Measurements from ENCODE around the gene CHMP3.
"Not testable (repeated sequence)": the region's sequence is repeated elsewhere in the genome, so short reads cannot be mapped to it uniquely, and the experiment has no call there.

Gene CHMP3

DNA sequence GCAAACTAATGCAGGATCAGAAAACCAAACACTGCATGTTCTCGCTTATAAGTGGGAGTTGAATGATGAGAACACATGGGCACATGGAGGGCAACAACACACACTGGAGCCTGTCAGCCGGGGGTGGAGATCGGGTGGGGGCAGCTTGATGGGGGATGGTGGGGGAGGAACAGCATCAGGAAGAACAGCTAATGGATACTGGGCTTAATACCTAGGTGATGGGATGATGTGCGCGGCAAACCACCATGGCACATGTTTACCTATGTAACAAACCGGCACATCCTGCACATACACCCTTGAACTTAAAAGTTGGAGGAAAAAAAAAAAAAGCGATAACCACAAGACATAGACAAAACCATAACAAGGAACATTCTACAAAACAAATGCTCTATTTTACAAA lies 10.4 kb downstream of the CHMP3 start:
- no peak for FAIRE-seq
- no peak for DNase-seq (ENCODE audit: extremely low spot score, insufficient read length, low read depth)

DNA sequence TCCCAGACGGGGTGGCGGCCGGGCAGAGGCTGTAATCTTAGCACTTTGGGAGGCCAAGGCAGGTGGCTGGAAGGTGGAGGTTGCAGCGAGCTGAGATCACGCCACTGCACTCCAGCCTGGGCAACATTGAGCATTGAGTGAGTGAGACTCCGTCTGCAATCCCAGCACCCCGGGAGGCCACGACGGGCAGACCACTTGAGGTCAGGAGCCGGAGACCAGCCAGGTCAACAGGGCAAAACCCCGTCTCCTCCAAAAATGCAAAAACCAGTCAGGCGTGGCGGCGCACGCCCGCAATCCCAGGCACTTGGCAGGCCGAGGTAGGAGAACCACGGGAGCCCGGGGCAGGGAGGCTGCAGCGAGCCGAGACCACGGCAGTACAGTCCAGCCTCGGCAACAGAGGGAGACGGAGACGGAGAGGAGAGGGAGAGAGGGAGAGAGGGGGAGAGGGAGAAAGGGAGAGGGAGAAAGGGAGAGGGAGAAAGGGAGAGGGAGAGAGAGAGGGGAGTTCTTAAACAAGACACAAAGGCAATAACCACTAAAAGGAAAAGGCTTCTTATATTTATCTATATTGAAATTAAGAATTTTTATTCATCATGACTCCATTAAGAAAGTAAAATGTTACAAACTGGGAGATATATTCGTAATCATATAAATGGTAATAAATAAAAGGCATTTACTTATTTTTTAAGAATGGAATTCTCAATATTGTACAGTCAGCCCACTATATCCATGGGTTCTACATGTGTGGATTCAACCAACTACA lies 13.1 kb downstream of the CHMP3 start:
- not testable (repeated sequence) for DNase-seq (ENCODE audit: extremely low spot score, insufficient read length, low read depth); FAIRE-seq

DNA sequence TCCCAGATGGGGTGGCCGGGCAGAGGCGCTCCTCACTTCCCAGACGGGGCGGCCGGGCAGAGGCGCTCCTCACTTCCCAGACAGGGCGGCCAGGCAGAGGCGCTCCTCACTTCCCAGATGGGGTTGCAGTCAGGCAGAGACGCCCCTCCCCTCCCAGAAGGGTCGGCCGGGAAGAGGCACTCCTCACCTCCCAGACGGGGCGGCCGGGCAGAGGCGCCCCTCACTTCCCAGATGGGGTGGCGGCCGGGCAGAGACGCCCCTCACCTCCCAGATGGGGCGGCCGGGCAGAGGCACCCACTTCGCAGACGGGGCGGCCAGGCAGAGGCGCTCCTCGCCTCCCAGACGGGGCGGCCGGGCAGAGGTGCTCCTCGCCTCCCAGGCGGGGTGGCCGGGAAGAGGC lies 13.8 kb downstream of the CHMP3 start:
- not testable (repeated sequence) for FAIRE-seq; DNase-seq (ENCODE audit: extremely low spot score, insufficient read length, low read depth)

DNA sequence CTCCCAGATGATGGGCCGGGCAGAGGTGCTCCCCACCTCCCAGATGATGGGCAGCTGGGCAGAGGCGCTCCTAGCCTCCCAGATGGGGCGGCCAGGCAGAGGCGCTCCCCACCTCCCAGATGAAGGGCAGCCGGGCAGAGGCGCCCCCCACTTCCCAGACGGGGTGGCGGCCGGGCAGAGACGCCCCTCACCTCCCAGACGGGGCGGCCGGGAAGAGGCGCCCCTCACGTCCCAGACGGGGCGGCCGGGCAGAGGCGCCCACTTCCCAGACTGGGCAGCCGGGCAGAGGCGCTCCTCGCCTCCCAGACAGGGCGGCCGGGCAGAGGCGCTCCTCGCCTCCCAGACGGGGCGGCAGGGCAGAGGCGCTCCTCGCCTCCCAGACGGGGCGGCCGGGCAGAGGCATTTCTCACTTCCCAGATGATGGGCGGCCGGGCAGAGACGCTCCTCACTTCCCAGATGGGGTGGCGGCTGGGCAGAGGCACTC lies 14.3 kb downstream of the CHMP3 start:
- FAIRE-seq; DNase-seq (ENCODE audit: extremely low spot score, insufficient read length, low read depth): not testable (repeated sequence)

DNA sequence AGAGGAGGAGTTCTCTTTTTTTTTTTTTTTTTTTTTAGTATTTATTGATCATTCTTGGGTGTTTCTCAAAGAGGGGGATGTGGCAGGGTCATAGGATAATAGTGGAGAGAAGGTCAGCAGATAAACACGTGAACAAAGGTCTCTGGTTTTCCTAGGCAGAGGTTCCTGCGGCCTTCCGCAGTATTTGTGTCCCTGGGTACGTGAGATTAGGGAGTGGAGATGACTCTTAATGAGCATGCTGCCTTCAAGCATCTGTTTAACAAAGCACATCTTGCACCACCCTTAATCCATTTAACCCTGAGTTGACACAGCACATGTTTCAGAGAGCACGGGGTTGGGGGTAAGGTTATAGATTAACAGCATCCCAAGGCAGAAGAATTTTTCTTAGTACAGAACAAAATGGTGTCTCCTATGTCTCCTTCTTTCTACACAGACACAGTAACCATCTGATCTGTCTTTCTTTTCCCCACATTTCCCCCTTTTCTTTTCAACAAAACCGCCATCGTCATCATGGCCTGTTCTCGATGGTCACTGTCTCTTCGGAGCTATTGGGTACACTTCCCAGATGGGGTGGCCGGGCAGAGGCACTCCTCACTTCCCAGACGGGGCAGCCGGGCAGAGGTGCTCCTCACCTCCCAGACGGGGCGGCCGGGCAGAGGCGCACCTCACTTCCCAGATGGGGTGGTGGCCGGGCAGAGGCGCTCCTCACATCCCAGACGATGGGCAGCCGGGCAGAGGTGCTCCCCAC lies 14.9 kb downstream of the CHMP3 start:
- not testable (repeated sequence) for FAIRE-seq; DNase-seq (ENCODE audit: extremely low spot score, insufficient read length, low read depth)

DNA sequence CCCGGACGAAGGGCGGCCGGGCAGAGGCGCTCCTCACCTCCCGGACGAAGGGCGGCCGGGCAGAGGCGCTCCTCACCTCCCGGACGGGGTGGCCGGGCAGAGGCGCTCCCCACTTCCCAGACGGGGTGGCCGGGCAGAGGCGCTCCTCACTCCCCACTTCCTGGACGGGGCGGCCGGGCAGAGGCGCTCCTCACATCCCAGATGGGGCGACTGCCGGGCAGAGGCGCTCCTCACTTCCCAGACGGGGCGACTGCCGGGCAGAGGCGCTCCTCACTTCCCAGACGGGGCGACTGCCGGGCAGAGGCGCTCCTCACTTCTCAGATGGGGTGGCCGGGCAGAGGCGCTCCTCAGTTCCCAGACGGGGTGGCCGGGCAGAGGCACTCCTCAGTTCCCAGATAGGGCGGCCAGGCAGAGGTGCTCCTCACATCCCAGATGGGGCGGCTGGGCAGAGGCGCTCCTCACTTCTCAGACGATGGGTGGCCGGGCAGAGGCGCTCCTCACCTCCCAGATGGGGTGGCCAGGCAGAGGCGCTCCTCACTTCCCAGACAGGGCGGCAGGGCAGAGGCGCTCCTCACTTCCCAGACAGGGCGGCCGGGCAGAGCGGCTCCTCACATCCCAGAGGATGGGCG lies 17.8 kb downstream of the CHMP3 start:
- DNase-seq (ENCODE audit: extremely low spot score, insufficient read length, low read depth): not testable (repeated sequence)

DNA sequence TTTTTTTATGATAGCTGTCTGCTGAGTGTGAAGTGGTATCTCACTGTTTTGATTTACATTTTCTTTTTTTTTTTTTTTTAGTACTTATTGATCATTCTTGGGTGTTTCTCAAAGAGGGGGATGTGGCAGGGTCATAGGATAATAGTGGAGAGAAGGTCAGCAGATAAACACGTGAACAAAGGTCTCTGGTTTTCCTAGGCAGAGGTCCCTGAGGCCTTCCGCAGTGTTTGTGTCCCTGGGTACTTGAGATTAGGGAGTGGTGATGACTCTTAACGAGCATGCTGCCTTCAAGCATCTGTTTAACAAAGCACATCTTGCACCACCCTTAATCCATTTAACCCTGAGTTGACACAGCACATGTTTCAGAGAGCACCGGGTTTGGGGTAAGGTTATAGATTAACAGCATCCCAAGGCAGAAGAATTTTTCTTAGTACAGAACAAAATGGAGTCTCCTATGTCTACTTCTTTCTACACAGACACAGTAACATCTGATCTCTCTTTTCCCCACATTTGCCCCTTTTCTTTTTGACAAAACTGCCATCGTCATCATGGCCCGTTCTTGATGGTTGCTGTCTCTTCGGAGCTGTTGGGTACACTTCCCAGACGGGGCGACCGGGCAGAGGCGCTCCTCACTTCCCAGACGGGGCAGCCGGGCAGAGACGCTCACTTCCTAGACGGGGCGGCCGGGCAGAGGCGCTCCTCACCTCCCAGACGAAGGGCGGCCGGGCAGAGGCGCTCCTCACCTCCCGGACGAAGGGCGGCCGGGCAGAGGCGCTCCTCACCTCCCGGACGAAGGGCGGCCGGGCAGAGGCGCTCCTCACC lies 18.8 kb downstream of the CHMP3 start:
- not testable (repeated sequence) for FAIRE-seq

More for the DNA sequence above, 17.8 kb downstream of the CHMP3 start:
- FAIRE-seq: not testable (repeated sequence)

DNA sequence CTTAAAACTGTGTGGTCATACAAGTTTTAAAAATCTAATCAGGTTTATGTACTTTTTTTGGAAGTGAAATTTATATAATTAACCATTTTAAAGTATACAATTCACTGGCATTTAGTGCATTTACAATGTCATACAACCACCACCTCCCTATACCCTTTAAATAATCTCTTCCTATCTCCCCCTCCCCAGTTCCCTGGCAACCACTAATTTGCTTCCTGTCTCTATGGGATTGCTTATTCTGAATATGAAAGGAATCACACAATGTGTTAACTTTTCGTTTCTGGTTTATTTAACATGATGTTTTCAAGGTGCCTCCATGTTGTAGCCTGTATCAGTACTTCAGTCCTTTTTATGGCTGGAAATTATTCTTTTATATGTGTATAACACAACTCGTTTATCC lies 19.4 kb downstream of the CHMP3 start:
- FAIRE-seq: no peak
- DNase-seq (ENCODE audit: extremely low spot score, insufficient read length, low read depth): no peak

More for the DNA sequence above, 18.8 kb downstream of the CHMP3 start:
- DNase-seq (ENCODE audit: extremely low spot score, insufficient read length, low read depth): not testable (repeated sequence)

DNA sequence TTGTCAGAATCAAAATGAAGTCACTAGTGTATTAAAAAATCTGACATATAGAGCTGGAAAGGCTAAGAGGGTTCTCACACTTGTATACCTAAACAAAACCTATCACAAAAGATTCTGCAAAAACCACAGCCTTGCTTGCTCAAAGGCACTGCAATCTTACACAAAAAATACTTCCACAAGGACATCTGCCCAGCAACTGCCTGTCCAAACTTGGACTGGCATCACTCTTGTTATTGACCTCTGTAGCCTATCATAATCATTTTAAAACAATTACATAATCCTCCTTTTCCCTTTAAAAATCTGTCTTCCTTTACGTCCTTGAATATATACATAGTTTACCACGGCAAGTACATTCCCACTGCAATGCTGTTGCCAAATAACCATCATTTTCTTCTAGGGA lies 19.9 kb downstream of the CHMP3 start:
- no peak for FAIRE-seq
- no peak for DNase-seq (ENCODE audit: extremely low spot score, insufficient read length, low read depth)

DNA sequence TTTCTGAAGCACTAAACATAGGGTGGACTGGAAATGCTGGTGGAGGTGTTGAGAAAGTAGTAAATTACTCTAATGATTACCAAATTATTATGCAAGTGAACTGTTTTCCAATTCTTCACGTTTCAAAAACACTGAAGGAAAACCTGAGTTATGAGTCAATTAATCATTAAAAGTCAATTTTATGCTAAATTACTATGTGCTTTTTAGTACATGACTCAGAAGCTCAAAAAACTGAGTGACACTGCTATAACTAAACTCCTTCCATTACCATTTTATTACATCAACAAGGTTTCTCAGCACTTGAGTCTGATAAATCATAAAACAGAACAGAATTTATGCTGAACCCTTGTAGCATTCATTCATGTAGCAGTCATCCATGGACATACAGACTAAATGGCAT lies 20.4 kb downstream of the CHMP3 start:
- DNase-seq (ENCODE audit: extremely low spot score, insufficient read length, low read depth) (no peak), FAIRE-seq (no peak)

DNA sequence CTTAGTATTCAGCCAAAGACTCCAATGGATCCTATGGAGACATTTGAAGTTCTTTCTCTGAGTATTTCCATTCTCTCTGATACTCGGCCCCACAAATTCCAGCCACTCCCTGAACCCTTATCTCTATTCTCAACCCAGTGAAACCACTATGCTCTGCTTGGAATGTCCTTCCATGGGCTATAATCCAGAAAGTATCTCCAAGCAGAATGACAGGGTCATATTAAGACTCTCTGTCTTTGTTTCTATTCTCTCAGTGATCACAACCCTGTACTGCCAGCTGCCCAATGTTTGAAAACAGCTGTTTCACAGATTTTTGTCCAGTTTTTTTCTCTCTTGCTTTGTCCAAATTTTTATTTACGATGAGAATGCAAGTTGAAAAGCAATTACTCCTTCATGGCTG lies 21.9 kb downstream of the CHMP3 start:
- no peak for DNase-seq (ENCODE audit: extremely low spot score, insufficient read length, low read depth)
- FAIRE-seq: no peak

DNA sequence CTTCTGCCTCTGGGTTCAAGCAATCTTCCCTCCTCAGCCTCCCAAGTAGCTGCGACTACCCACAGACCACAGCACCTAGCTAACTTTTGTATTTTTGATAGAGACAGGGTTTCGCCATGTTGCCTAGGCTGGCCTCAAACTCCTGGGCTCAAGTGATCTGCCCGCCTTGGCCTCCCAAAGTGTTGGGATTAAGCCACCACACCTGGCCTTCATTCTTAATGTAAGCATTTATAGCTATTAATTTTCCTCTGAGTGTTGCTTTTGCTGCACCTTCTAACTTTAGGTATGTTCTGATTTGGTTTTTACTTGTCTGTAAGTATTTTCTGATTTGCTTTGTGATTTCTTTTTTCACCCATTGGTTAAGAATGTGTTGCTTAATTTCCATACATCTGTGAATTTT lies 29.7 kb downstream of the CHMP3 start:
- no peak for DNase-seq (ENCODE audit: extremely low spot score, insufficient read length, low read depth)
- no peak for FAIRE-seq

DNA sequence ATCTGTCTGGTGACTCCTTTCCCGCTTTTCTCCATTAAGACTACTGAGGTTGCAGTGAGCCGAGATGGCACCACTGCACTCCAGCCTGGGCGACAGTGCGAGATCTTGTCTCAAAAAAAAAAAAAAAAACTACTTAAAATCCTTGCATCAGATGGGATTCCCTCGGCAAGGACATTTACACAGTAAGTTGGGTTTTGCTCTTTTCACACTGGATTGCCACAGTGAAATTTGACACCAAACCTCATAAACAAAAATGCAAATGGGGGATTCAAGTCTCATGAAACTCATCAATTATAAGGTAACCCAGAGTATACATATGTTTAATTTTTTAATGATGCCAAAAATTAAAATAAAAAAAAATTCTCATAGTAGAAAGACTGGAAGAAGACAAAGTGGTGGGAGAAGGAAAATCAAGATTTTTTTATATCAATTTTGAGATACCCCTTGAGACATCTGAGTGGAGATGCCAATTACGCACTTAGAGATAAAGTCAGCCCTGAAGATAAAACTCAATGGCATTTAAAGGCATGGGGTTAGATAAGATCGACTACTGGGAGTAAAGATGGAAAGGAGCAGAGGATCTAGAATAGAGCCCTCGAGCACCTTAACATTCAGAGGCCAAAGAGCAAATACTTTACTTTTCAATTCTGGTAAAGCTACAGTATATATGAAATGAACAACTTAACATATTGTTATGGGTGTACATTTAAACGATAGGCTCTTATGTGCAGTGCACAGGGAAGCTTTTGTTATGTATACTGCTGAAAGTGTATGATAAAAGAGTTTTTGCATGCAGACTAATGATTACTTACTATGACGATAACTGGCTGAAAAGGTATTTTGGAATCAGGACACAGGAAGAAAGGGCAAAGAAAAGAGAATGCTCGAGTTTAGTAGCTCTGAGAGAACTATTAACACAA lies 37.6 kb downstream of the CHMP3 start:
- FAIRE-seq (no peak), DNase-seq (ENCODE audit: extremely low spot score, insufficient read length, low read depth) (no peak)

DNA sequence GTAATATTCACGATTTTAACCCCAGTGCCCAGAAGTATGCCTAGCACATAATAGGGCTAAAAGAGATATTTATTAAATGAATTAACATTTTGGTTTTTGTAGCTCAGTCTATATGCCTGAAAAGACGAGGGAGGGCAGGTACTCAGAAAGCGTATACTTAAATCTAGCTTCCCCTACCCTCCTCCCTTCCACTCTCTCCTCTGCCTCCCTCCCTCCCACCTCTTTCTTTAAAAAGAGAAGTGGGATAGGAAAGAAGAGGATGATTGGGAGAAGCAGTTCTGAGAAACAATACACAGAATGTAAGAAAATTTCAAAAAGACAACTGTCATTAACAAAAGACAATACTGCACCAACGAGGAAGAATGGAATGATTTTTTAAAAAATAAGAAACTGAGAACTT lies 39.8 kb downstream of the CHMP3 start:
- DNase-seq (ENCODE audit: extremely low spot score, insufficient read length, low read depth) (no peak), FAIRE-seq (no peak)

DNA sequence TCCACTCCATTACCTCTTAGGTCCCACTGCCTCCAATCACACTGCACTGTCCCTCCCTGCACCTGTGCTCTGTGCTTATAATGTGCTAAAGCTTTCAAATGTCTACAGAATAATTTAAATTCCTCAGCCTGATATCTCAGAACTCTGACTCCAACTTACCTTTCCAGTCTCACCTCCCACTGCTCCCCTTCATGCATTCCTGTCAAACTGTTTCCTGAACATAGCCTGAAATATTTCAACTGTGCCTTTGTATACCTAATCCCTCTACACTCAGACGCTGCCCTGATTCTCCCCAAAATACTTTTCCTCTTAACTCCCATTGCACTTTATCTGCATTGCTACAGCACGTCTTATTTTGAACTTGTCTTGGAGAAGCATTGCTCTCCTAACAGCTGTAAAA lies 40.5 kb downstream of the CHMP3 start:
- FAIRE-seq (no peak), DNase-seq (ENCODE audit: extremely low spot score, insufficient read length, low read depth) (no peak)

DNA sequence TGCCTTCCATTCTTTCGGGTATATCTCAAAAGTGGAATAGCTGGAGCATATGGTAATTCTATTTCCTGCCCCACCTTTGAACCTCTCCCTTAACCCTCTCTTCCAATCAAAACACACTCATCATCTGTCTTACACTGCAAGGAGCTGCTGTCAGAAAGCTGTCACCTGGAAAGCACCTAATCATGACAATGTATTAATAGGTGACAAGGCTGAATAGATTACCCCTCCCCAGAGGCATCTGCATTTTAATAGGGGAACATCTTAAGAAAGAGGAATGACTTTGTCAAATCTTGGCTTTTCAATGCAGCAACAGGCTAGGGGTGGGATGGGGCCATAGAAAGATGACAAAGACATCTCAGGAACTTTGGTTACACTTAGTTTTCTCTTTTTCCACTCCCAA lies 41.3 kb downstream of the CHMP3 start:
- DNase-seq (ENCODE audit: extremely low spot score, insufficient read length, low read depth) (no peak), FAIRE-seq (no peak)

DNA sequence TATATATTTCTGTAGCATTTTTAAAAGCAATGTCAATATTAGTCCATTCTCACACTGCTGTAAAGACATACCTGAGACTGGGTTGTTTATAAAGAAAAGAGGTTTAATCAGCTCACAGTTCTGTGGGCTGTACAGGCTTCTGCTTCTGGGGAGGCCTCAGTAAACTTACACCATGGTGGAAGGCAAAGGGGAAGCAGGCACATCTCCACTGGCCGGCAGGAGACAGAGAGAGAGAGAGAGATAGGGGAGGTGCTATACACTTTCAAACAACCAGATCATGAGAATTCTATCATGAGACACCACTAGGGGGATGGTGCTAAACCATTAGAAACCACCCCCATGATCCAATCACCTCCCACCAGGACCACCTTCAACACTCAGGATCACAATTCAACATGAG lies 43.1 kb downstream of the CHMP3 start:
- FAIRE-seq (no peak), DNase-seq (ENCODE audit: extremely low spot score, insufficient read length, low read depth) (no peak)

DNA sequence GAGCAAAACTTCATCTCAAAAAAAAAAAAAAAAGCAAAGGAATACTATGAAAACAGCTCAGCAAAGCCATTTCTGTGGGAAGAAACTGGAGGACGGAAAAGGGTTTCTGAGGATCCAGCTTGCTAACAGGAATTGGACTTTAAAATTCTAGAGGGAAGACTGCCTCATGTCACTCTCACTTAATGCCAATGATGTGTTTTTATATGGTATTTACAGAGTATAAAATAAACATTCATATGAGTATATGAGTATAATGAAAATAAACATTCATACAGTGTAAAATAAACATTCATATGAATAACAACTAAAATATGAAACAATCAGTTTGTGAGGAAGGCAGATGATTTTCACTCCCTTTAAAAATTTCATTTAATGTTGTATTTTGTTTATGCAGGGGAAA lies 43.9 kb downstream of the CHMP3 start:
- FAIRE-seq: no peak
- no peak for DNase-seq (ENCODE audit: extremely low spot score, insufficient read length, low read depth)

DNA sequence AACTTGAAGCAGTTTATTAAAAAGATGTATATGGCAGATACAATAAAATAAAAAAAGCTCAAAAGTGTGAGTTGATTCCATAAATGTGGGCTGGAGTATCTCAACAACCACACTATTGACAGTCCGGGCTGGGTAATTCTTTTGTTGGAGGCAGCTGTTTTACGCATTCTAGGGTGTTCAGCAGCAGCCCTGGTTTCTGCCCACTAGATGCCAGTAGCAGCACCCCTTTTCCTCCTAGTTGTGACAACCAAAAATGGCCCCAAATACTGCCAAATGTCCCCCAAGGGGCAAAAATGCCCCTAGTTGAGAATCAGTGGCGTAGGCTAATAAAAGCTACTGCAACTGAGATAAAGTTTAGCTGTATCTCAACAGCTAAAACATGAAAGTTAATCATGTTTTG lies 44.8 kb downstream of the CHMP3 start:
- FAIRE-seq (no peak), DNase-seq (ENCODE audit: extremely low spot score, insufficient read length, low read depth) (no peak)

All from GM18507 (cell line).